IgD-negative memory B cell (primary cell): ENCODE data around the gene MCAM. TPM values are rescaled to one million over a fixed set of nuclear protein-coding genes. Genes with fewer than 3 reads are reported as not detected.

Experiments used
- H3K27ac Mint-ChIP-seq, 3 donors: one replicate each; pipeline ENCODE4 v1.8.0; 2020 to 2022; ENCODE audit warnings: mild to moderate bottlenecking in 3 of 3, mixed read lengths in 3 of 3, moderate library complexity in 1 of 3
- H3K27me3 Mint-ChIP-seq: one replicate; pipeline ENCODE4 v1.8.0; 2021; ENCODE audit warnings: mixed read lengths
- H3K36me3 Mint-ChIP-seq: one replicate; pipeline ENCODE4 v1.8.0; 2020; ENCODE audit warnings: mild to moderate bottlenecking, mixed read lengths
- H3K4me1 Mint-ChIP-seq, 3 donors: one replicate each; pipeline ENCODE4 v1.8.0; 2020 to 2022; ENCODE audit warnings: mixed read lengths in 3 of 3, mild to moderate bottlenecking in 1 of 3
- H3K4me3 Mint-ChIP-seq, 4 donors: one replicate each; pipeline ENCODE4 v1.8.0; 2020 to 2022; ENCODE audit warnings: mild to moderate bottlenecking in 4 of 4, mixed read lengths in 4 of 4, moderate library complexity in 3 of 4
- H3K9me3 Mint-ChIP-seq, 3 donors: one replicate each; pipeline ENCODE4 v1.8.0; 2020 to 2021; ENCODE audit warnings: mixed read lengths in 3 of 3, mild to moderate bottlenecking in 1 of 3
- polyA plus RNA-seq: library from polyadenylated mRNA; unstranded; fragments of 300-500 nt; fragmentation: Illumina TruSeq; gene quantifications from one replicate; pipeline ENCODE4 v1.2.3, GENCODE V29; 2021

The MCAM gene
- polyA plus RNA-seq, 1 donor from 2014 or later, result 1.3 TPM

DNA sequence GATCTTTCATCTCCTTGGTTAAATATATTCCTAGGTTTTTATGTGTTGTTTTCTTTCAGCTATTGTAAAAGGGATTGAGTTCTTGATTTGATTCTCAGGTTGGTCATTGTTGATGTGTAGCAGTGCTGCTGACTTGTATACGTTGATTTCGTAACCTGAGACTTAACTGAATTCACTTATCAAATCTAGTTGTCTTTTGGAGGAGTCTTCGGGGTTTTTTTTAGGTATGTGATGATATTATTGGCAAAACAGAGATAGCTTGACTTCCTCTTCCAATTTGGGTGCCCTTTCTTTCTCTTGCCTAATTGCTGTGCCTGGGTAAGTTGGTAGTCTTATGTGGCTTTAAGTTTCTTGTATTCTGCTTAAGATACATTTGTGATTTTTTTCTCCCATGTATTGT, 57.9 kb downstream of the MCAM start:
- peak overlapping the region; percentile 21 to 81 (median 44) for H3K27ac Mint-ChIP-seq
- peaks cover 23 to 35% (median 27%) of the 10 kb centered on the region in 3 donors for H3K4me1 Mint-ChIP-seq
- peak overlapping the region in 3 of 4 donors; percentile 47 to 75 (median 56) for H3K4me3 Mint-ChIP-seq
- peaks cover 4% of the 10 kb centered on the region for H3K36me3 Mint-ChIP-seq
- H3K9me3 Mint-ChIP-seq, result no peaks in the 10 kb centered on the region
- no peaks in the 10 kb centered on the region for H3K27me3 Mint-ChIP-seq

Other genes with a start within 250 kb of the MCAM start
- 52.6 TPM for gene VPS11, start 249.3 kb downstream of the MCAM start, polyA plus RNA-seq
- 24.8 TPM for gene HMBS, start 232.2 kb downstream of the MCAM start, polyA plus RNA-seq
- gene DPAGT1, start 215.3 kb downstream of the MCAM start, polyA plus RNA-seq, result 34.7 TPM
- 5.6 TPM for gene C2CD2L, start 209.8 kb downstream of the MCAM start, polyA plus RNA-seq
- gene HINFP, start 195.6 kb downstream of the MCAM start, polyA plus RNA-seq, result 12.9 TPM
- gene ABCG4, start 168.1 kb downstream of the MCAM start, polyA plus RNA-seq, result not detected
- 5.6 TPM for gene NLRX1, start 148.4 kb downstream of the MCAM start, polyA plus RNA-seq
- not detected for gene NHERF4, start 131.7 kb downstream of the MCAM start, polyA plus RNA-seq
- 10.0 TPM for gene CBL, start 110.8 kb downstream of the MCAM start, polyA plus RNA-seq
- 41.1 TPM for gene RNF26, start 17.4 kb upstream of the MCAM start, polyA plus RNA-seq
- not detected for gene C1QTNF5, start 23.8 kb upstream of the MCAM start, polyA plus RNA-seq
- not detected for gene MFRP, start 29.6 kb upstream of the MCAM start, polyA plus RNA-seq
- gene USP2, start 64.6 kb upstream of the MCAM start, polyA plus RNA-seq, result not detected
- not detected for gene THY1, start 106.0 kb upstream of the MCAM start, polyA plus RNA-seq